ENCODE results near the gene TAF15. TPM values are rescaled to one million over a fixed set of nuclear protein-coding genes. Genes with fewer than 3 reads are reported as not detected.

The TAF15 gene
- total and polyA plus RNA-seq, 10 of the 15 experiments (the other 5 are each of a cell fraction or from before 2014, with no cell fraction given) = 9.5 to 259 (median 40.4) TPM

DNA sequence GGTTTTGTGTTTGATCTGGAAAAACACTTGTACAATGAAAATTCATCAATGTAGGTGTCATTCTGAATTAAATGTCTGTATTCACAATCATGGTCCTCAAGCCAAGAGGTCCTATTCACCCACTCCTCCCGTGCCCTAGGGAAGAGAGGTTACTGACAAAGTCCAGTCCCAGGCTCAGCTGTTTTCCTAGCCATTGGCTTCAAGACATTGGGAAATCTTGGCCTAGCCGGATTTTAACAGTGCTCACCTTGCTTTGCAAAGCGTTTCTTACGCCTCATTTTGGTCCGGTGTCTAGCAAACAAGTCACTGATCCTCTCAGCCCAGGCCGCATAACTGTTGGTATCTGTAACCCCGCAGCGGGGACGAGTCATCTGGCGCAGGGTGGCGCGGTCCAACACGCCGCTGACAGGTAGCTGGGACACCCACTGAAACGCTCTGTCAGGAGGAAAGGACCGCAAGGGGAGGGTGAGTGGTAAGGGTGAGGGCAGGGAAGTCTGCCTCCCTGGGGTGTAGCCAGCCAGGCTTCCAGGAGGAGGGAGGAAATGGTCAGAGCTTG, 30.6 kb upstream of the TAF15 start:
- Histone ChIP-seq H3K27ac (ENCODE audit: control insufficient read depth, insufficient read depth) (no peak overlapping the region), H3K79me2 (ENCODE audit: control insufficient read depth, insufficient read depth, low read length) (no peaks in the 10 kb centered on the region), H3K36me3 (ENCODE audit: control insufficient read depth in 2 of 2, insufficient read depth in 2 of 2, low read length in 1 of 2) (no peaks in the 10 kb centered on the region), H2AFZ (ENCODE audit: control insufficient read depth, low read depth, low read length) (no peak overlapping the region), H4K20me1 (ENCODE audit: control insufficient read depth, insufficient read depth) (no peaks in the 10 kb centered on the region), H3K4me1 (ENCODE audit: control insufficient read depth, insufficient read depth, low read length) (no peaks in the 10 kb centered on the region), H3K4me2 (ENCODE audit: control insufficient read depth, insufficient read depth) (no peak overlapping the region), H3K9ac (ENCODE audit: control insufficient read depth, insufficient read depth, low read length) (no peak overlapping the region), H3K4me3 (no peak overlapping the region), H3K27me3 (replicated peaks in 1 of 2; ENCODE audit: control insufficient read depth in 2 of 2, insufficient read depth in 2 of 2, low read length in 1 of 2) (peaks cover 3% of the 10 kb centered on the region in 2 experiments), H3K9me3 (replicated peaks; ENCODE audit: control insufficient read depth, insufficient read depth, low read length) (no peaks in the 10 kb centered on the region)
- POLR2A ChIA-PET = no interaction called here
- intact Hi-C loops (cut with micrococcal nuclease; ENCODE audit: unreplicated experiment) (no loop called here), in situ Hi-C loops (cut with MboI) (no loop called here)
- 66% methylated on average over 16 of the region's 16 CpGs for WGBS (ENCODE audit: insufficient coverage, insufficient replicate concordance, low lambda C conversion rate, missing lambda C conversion rate)
- CTCF ChIA-PET = interaction anchor here (1.2 kb wide), 1 partner anchor 15 kb away, joined by 4 read pairs; no protein-coding TSS in a partner anchor
- FAIRE-seq (no peak), ATAC-seq (no peak), DNase-seq (ENCODE audit: low read depth, low spot score) (no peak)
- SMC1A ChIA-PET (ENCODE audit: uncharacterized antibody, unreplicated experiment) = no interaction called here
- no peak for TF ChIP-seq DPF2 (IDR thresholded peaks at IDR 0.05)
- TF ChIP-seq EP300 (IDR thresholded peaks at IDR 0.05; ENCODE audit: borderline replicate concordance in 1 of 2, control insufficient read depth in 1 of 2, low read depth in 2 of 2, low read length in 2 of 2) = no peak
- TF ChIP-seq BACH1 (IDR thresholded peaks at IDR 0.05; ENCODE audit: borderline replicate concordance) = no peak
- TF ChIP-seq, protein P1, sequence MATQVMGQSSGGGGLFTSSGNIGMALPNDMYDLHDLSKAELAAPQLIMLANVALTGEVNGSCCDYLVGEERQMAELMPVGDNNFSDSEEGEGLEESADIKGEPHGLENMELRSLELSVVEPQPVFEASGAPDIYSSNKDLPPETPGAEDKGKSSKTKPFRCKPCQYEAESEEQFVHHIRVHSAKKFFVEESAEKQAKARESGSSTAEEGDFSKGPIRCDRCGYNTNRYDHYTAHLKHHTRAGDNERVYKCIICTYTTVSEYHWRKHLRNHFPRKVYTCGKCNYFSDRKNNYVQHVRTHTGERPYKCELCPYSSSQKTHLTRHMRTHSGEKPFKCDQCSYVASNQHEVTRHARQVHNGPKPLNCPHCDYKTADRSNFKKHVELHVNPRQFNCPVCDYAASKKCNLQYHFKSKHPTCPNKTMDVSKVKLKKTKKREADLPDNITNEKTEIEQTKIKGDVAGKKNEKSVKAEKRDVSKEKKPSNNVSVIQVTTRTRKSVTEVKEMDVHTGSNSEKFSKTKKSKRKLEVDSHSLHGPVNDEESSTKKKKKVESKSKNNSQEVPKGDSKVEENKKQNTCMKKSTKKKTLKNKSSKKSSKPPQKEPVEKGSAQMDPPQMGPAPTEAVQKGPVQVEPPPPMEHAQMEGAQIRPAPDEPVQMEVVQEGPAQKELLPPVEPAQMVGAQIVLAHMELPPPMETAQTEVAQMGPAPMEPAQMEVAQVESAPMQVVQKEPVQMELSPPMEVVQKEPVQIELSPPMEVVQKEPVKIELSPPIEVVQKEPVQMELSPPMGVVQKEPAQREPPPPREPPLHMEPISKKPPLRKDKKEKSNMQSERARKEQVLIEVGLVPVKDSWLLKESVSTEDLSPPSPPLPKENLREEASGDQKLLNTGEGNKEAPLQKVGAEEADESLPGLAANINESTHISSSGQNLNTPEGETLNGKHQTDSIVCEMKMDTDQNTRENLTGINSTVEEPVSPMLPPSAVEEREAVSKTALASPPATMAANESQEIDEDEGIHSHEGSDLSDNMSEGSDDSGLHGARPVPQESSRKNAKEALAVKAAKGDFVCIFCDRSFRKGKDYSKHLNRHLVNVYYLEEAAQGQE (IDR thresholded peaks at IDR 0.05; ENCODE audit: low read depth, low read length) = no peak
- TF ChIP-seq NFYB (IDR thresholded peaks at IDR 0.05; ENCODE audit: insufficient read depth, low read depth, low read length) = no peak
- TF ChIP-seq HDAC2 (IDR thresholded peaks at IDR 0.05) = no peak
- no peak for TF ChIP-seq ZNF274 (IDR thresholded peaks at IDR 0.05; ENCODE audit: insufficient read depth, insufficient read length)
- TF ChIP-seq CHD4 (IDR thresholded peaks at IDR 0.05) = no peak
- TF ChIP-seq MEF2B (IDR thresholded peaks at IDR 0.05; ENCODE audit: partially characterized antibody, poor library complexity, severe bottlenecking) = no peak
- TF ChIP-seq POLR2AphosphoS5 (IDR thresholded peaks at IDR 0.05; ENCODE audit: low read length) = no peak
- no peak for TF ChIP-seq TCF3 (IDR thresholded peaks at IDR 0.05; ENCODE audit: borderline replicate concordance, insufficient read depth, low read depth, low read length)
- TF ChIP-seq, protein P2, sequence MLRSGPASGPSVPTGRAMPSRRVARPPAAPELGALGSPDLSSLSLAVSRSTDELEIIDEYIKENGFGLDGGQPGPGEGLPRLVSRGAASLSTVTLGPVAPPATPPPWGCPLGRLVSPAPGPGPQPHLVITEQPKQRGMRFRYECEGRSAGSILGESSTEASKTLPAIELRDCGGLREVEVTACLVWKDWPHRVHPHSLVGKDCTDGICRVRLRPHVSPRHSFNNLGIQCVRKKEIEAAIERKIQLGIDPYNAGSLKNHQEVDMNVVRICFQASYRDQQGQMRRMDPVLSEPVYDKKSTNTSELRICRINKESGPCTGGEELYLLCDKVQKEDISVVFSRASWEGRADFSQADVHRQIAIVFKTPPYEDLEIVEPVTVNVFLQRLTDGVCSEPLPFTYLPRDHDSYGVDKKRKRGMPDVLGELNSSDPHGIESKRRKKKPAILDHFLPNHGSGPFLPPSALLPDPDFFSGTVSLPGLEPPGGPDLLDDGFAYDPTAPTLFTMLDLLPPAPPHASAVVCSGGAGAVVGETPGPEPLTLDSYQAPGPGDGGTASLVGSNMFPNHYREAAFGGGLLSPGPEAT (IDR thresholded peaks at IDR 0.05; ENCODE audit: low read depth) = no peak
- TF ChIP-seq, protein P3, sequence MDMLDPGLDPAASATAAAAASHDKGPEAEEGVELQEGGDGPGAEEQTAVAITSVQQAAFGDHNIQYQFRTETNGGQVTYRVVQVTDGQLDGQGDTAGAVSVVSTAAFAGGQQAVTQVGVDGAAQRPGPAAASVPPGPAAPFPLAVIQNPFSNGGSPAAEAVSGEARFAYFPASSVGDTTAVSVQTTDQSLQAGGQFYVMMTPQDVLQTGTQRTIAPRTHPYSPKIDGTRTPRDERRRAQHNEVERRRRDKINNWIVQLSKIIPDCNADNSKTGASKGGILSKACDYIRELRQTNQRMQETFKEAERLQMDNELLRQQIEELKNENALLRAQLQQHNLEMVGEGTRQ (IDR thresholded peaks at IDR 0.05; ENCODE audit: borderline replicate concordance, low read depth, low read length) = no peak
- BruUV-seq (replicated peaks) = no TSS peak
- RAD21 ChIA-PET (ENCODE audit: unreplicated experiment) = no interaction called here

All from GM12878 (cell line).